HepG2 (cell line): ENCODE measurements around the gene P2RX5. TPM values are rescaled to one million over a fixed set of nuclear protein-coding genes. Genes with fewer than 3 reads are reported as not detected.

Experiments used
- AGO1 ChIP-seq: fragments of 200-400 bp; formaldehyde crosslinking; IDR thresholded peaks from 2 replicates; pipeline ENCODE4 v1.6.1; 2017; ENCODE audit warnings: mild to moderate bottlenecking, low read depth, low read length, moderate library complexity; ENCODE audit not compliant: poor library complexity, severe bottlenecking
- ARNTL ChIP-seq: sonication (generic); formaldehyde crosslinking; IDR thresholded peaks from 2 replicates; pipeline ENCODE4 v1.4.0; 2020; ENCODE audit warnings: mild to moderate bottlenecking, missing genetic modification reagents
- ATF7-NPFF ChIP-seq: sonication (generic); formaldehyde crosslinking; IDR thresholded peaks from 2 replicates; pipeline ENCODE4 v1.8.1; 2023; ENCODE audit warnings: mild to moderate bottlenecking, low read depth, missing genetic modification reagents, moderate library complexity
- BCL6 ChIP-seq: IDR thresholded peaks from 2 replicates; pipeline ENCODE4 v1.6.1; 2016; ENCODE audit warnings: missing genetic modification reagents, missing compliant biosample characterization
- ETV5 ChIP-seq: IDR thresholded peaks from 2 replicates; pipeline ENCODE4 v1.6.1; 2018; ENCODE audit warnings: missing biosample characterization, missing genetic modification reagents, inconsistent platforms, borderline replicate concordance
- HMG20A ChIP-seq: IDR thresholded peaks from 2 replicates; pipeline ENCODE4 v1.6.1; 2016; ENCODE audit warnings: borderline replicate concordance
- HNRNPLL ChIP-seq: fragments of 200-400 bp; formaldehyde crosslinking; IDR thresholded peaks from 2 replicates; pipeline ENCODE4 v1.6.1; 2017; ENCODE audit warnings: mild to moderate bottlenecking, low read depth, low read length; ENCODE audit not compliant: poor library complexity, severe bottlenecking
- NFATC3 ChIP-seq: sonication (generic); formaldehyde crosslinking; IDR thresholded peaks from 2 replicates; pipeline ENCODE4 v1.5.1; 2020; ENCODE audit warnings: mild to moderate bottlenecking, missing genetic modification reagents
- NFRKB ChIP-seq: fragments of 450-650 bp; IDR thresholded peaks from 2 replicates; pipeline ENCODE4 v1.6.1; 2017
- PHF5A ChIP-seq: IDR thresholded peaks from one replicate; pipeline ENCODE4 v1.6.1; 2018; ENCODE audit warnings: low read depth, missing genetic modification reagents; ENCODE audit not compliant: unreplicated experiment
- PRMT3 ChIP-seq: sonication (generic); formaldehyde crosslinking; IDR thresholded peaks from 2 replicates; pipeline ENCODE4 v1.8.1; 2022; ENCODE audit warnings: low read depth, mild to moderate bottlenecking, moderate library complexity, missing genetic modification reagents, borderline replicate concordance
- RAD21 ChIP-seq: fragments of 450-650 bp; formaldehyde crosslinking; IDR thresholded peaks from 2 replicates; pipeline ENCODE4 v1.5.0; 2020; ENCODE audit warnings: mild to moderate bottlenecking
- RAD51 ChIP-seq: fragments of 450-650 bp; IDR thresholded peaks from 2 replicates; pipeline ENCODE4 v1.6.1; 2016; ENCODE audit warnings: borderline replicate concordance
- SMAD9 ChIP-seq: sonication (generic); formaldehyde crosslinking; IDR thresholded peaks from 2 replicates; pipeline ENCODE4 v1.5.1; 2020; ENCODE audit warnings: mild to moderate bottlenecking, missing genetic modification reagents
- TBL1XR1 ChIP-seq: fragments of 150-350 bp; IDR thresholded peaks from 2 replicates; pipeline ENCODE4 v1.6.1; 2014; ENCODE audit warnings: borderline replicate concordance, low read length; ENCODE audit not compliant: partially characterized antibody
- THAP11 ChIP-seq: IDR thresholded peaks from 2 replicates; pipeline ENCODE4 v1.6.1; 2016; ENCODE audit warnings: missing biosample characterization, missing genetic modification reagents
- ZNF296 ChIP-seq: sonication (generic); formaldehyde crosslinking; conservative IDR thresholded peaks from 2 replicates; pipeline ENCODE4 v1.5.0; 2020; ENCODE audit warnings: mild to moderate bottlenecking, missing genetic modification reagents
- ZNF747 ChIP-seq: sonication (generic); formaldehyde crosslinking; IDR thresholded peaks from 2 replicates; pipeline ENCODE4 v1.8.1; 2023; ENCODE audit warnings: missing genetic modification reagents, mild to moderate bottlenecking, borderline replicate concordance
- ZNF878 ChIP-seq: sonication (generic); formaldehyde crosslinking; IDR thresholded peaks from 2 replicates; pipeline ENCODE4 v1.8.1; 2023; ENCODE audit warnings: mild to moderate bottlenecking, missing genetic modification reagents, moderate library complexity
- polyA plus RNA-seq, 8 experiments: library from polyadenylated mRNA; depleted of rRNA in 3 of 8; stranded (reverse) in 7 of 8; unstranded in 1 of 8; fragments of >200 nt; fragmentation: Illumina TruSeq in 4 of 8; extraction: Trizol in 4 of 8; gene quantifications; 2 replicates each; pipeline versions ENCODE4 v1.2.1 to v1.2.3, GENCODE V29; 2011 to 2016; ENCODE audit warnings: low read depth in 4 of 8, missing spikeins in 1 of 8, mixed read lengths in 1 of 8; ENCODE audit not compliant: insufficient read depth in 1 of 8
- total RNA-seq, 5 experiments: library from RNA; depleted of rRNA; stranded (reverse); fragments of >200 nt; fragmentation: Illumina TruSeq; extraction: Trizol; gene quantifications; 2 replicates each; pipeline ENCODE4 v1.2.3, GENCODE V29; 2016; ENCODE audit warnings: low read depth in 1 of 5
- TF ChIP-seq, protein P1 (sequence below): sonication (generic); formaldehyde crosslinking; IDR thresholded peaks from 2 replicates; pipeline ENCODE4 v1.4.0; 2020; ENCODE audit warnings: missing genetic modification reagents
- TF ChIP-seq, protein P2 (sequence below): sonication (generic); formaldehyde crosslinking; IDR thresholded peaks from 2 replicates; pipeline ENCODE4 v1.5.1; 2020; ENCODE audit warnings: mild to moderate bottlenecking, missing genetic modification reagents, moderate library complexity
- TF ChIP-seq, protein P3 (sequence below): sonication (generic); formaldehyde crosslinking; IDR thresholded peaks from 2 replicates; pipeline ENCODE4 v1.4.0; 2020; ENCODE audit warnings: mild to moderate bottlenecking, missing genetic modification reagents

The P2RX5 gene
- total and polyA plus RNA-seq, 2 of the 13 experiments (the other 11 are each of a cell fraction or from before 2014, with no cell fraction given), result 0.95 to 1.7 TPM

DNA sequence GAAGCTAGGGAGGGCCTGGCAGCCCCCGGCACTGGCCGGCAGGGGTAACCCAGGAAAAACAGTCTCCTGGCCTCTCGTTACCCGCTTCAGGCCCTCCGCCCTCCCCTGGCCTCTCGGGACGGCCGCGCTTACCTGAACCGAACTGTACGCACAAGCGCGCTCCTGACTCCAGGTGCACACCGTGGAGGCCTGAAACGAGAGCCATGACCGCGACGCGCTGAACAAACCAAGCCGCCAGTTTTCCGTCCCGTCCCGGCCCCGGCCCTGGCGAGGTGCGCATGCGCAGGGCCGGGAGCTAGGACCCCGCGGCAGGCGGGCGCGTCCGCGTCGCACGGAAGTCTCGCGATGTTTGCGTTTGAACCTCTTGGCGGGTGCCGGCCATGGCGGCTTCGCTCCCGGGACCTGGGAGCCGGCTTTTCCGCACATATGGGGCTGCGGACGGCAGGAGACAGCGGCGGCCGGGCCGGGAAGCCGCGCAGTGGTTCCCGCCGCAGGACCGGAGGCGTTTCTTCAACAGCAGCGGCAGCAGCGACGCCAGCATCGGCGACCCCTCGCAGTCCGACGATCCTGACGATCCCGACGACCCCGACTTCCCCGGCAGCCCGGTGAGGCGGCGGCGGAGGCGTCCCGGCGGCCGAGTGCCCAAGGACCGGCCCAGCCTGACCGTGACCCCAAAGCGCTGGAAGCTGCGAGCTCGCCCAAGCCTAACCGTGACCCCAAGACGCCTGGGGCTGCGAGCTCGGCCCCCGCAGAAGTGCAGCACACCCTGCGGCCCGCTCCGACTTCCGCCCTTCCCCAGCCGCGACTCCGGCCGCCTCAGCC, 27.8 kb upstream of the P2RX5 start, which contains the start of gene HASPIN (continued):
- TF ChIP-seq NFATC3 (CRISPR knock-in tag) (peak; percentile 37; the same call in 1 of the 2 replicates), ZNF296 (CRISPR knock-in tag) (0 out of 2 replicates have a peak, but pooled peaks have one; percentile 51), BCL6 (CRISPR knock-in tag) (peak; percentile 48; the same call in 1 of the 2 replicates), PHF5A (CRISPR knock-in tag) (no peak), PRMT3 (CRISPR knock-in tag) (no peak; the same call in 1 of the 2 replicates), SMAD9 (CRISPR knock-in tag) (no peak), HNRNPLL (peak; percentile 71), HMG20A (CRISPR knock-in tag) (no peak), NFRKB (no peak), THAP11 (CRISPR knock-in tag) (peak; percentile 87), ARNTL (CRISPR knock-in tag) (peak; percentile 69; the same call in 1 of the 2 replicates), ZNF878 (CRISPR knock-in tag) (no peak), RAD51 (no peak), ZNF747 (CRISPR knock-in tag) (peak; percentile 21; the same call in 1 of the 2 replicates), TBL1XR1 (peak; percentile 57), ETV5 (peak; percentile 59), AGO1 (no peak), RAD21 (CRISPR knock-in tag) (no peak; the same call in 1 of the 2 replicates), ATF7-NPFF (CRISPR knock-in tag) (peak; percentile 97)
- TF ChIP-seq, protein P1, sequence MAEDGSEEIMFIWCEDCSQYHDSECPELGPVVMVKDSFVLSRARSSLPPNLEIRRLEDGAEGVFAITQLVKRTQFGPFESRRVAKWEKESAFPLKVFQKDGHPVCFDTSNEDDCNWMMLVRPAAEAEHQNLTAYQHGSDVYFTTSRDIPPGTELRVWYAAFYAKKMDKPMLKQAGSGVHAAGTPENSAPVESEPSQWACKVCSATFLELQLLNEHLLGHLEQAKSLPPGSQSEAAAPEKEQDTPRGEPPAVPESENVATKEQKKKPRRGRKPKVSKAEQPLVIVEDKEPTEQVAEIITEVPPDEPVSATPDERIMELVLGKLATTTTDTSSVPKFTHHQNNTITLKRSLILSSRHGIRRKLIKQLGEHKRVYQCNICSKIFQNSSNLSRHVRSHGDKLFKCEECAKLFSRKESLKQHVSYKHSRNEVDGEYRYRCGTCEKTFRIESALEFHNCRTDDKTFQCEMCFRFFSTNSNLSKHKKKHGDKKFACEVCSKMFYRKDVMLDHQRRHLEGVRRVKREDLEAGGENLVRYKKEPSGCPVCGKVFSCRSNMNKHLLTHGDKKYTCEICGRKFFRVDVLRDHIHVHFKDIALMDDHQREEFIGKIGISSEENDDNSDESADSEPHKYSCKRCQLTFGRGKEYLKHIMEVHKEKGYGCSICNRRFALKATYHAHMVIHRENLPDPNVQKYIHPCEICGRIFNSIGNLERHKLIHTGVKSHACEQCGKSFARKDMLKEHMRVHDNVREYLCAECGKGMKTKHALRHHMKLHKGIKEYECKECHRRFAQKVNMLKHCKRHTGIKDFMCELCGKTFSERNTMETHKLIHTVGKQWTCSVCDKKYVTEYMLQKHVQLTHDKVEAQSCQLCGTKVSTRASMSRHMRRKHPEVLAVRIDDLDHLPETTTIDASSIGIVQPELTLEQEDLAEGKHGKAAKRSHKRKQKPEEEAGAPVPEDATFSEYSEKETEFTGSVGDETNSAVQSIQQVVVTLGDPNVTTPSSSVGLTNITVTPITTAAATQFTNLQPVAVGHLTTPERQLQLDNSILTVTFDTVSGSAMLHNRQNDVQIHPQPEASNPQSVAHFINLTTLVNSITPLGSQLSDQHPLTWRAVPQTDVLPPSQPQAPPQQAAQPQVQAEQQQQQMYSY, result peak; percentile 81
- TF ChIP-seq, protein P2, sequence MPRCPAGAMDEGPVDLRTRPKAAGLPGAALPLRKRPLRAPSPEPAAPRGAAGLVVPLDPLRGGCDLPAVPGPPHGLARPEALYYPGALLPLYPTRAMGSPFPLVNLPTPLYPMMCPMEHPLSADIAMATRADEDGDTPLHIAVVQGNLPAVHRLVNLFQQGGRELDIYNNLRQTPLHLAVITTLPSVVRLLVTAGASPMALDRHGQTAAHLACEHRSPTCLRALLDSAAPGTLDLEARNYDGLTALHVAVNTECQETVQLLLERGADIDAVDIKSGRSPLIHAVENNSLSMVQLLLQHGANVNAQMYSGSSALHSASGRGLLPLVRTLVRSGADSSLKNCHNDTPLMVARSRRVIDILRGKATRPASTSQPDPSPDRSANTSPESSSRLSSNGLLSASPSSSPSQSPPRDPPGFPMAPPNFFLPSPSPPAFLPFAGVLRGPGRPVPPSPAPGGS (CRISPR knock-in tag), result peak; percentile 96
- TF ChIP-seq, protein P3, sequence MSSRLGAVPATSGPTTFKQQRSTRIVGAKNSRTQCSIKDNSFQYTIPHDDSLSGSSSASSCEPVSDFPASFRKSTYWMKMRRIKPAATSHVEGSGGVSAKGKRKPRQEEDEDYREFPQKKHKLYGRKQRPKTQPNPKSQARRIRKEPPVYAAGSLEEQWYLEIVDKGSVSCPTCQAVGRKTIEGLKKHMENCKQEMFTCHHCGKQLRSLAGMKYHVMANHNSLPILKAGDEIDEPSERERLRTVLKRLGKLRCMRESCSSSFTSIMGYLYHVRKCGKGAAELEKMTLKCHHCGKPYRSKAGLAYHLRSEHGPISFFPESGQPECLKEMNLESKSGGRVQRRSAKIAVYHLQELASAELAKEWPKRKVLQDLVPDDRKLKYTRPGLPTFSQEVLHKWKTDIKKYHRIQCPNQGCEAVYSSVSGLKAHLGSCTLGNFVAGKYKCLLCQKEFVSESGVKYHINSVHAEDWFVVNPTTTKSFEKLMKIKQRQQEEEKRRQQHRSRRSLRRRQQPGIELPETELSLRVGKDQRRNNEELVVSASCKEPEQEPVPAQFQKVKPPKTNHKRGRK, result no peak
